HG03103 (cell line): ENCODE measurements around the gene SEMA6A.

ENCODE experiments used
- ATAC-seq: cut with Tn5 transposase; IDR thresholded peaks from one replicate; pipeline ENCODE4 v1.9.1; 2021; ENCODE audit warnings: low read depth; ENCODE audit not compliant: unreplicated experiment

Gene SEMA6A

GRCh38 chr5:116574367-116575325, at the start of gene SEMA6A:
Gene SEMA6A (minus strand): TSS chr5:116574823. CDS start chr5:116504944, 69,879 bp downstream.
- ATAC-seq = peak; percentile 47

DNA sequence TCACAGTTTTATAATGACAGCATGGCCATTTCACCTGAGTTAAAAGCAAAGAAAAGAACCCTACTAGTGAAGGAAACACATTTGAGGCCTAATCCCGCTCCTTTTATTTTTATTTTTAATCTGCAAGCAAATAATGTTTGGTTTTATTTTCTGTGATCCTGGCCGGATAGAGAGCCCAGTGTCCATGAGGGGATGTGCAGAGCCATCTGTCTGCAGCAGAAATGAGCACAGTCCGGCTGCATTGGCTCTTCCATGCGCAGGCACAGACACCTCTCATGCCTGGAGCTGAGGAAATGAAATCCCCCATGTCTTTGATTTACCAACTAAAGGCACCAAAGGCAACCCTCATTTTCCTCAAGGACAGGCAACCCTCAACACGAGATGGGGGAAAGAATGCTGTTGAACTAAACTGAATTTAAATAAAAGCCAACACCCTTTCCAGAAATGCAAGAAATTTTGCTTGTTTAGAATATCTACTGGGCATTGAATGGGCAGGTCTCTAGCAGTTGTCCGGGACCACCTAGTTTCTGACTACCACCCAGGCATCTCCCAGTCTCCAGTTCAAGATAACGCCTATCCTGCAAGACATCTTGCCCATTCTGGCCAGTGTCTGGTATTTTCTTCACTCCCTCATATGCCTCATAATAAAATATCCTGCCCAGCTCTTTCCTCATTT, 47.9 kb upstream of the SEMA6A start:
- no peak for ATAC-seq

DNA sequence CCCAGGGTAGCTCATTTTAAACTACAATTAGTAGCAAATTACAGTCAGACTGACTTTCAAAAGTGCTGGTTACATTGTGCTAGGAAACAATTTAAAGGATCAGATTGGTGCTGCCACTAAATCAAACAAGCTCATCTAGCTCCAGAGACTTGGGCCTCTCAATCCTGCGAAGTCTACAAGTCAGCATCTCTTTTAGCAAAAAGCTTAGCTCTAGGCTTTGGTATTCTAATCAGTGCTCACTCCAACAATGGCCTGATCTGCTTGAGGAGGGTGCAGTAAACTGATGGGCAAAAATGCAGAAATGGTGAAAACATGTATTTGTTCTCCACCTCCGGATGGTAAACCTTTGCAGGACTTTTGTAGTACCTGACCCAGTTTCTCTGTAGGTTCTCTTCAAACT, 47.0 kb upstream of the SEMA6A start:
- no peak for ATAC-seq

- no peak for ATAC-seq
Observed at GRCh38 chr5:116616876-116617275, 42.3 kb upstream of the SEMA6A start.

- no peak for ATAC-seq
Observed at GRCh38 chr5:116614603-116614920, 39.9 kb upstream of the SEMA6A start.

- ATAC-seq = peak; percentile 15
Observed at GRCh38 chr5:116613445-116613844, 38.8 kb upstream of the SEMA6A start.

DNA sequence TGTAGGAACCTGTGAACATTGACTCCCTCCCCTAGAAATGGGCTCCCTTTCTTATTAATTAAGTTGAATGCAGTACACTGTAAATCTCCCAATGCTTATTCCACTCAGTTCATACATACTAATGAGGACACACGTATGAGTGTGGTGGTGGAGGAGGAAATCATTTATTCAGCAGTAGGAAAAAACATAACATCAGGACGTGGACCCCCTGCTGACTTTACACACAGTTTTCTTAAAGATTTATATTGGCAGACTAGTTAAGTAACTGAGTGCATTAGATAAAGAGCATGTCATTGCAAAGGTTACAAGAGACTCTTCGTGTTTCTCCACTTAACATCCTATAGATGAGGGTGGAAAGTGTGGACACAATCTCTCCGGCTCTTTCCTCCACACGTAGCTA, 37.8 kb upstream of the SEMA6A start:
- ATAC-seq = no peak

- no peak for ATAC-seq
Observed at GRCh38 chr5:116605310-116606070, 30.9 kb upstream of the SEMA6A start.

GRCh38 chr5:116604805-116605204, 30.2 kb upstream of the SEMA6A start:
- ATAC-seq = no peak

- ATAC-seq = no peak
Observed at GRCh38 chr5:116600876-116601275, 26.3 kb upstream of the SEMA6A start.

DNA sequence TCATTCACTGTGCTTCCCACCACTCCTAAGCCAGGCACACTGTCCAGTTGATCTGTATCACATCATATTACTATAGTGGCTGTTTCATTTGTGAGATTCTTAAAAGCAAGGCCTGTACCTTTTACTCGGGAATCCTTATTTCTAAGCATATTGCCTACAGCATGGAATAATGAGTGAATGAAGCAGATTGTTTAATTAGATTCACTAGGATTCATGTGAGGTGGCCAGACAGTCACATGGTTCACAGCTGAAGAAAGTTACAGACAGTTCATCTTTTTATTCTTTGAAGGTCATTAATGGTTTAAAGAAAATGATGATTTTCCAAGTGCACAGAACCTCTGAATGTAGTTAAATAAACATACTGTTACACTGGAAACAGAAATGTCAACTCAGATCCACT, 24.3 kb upstream of the SEMA6A start:
- no peak for ATAC-seq

GRCh38 chr5:116595498-116595897, 20.9 kb upstream of the SEMA6A start:
- ATAC-seq = no peak

DNA sequence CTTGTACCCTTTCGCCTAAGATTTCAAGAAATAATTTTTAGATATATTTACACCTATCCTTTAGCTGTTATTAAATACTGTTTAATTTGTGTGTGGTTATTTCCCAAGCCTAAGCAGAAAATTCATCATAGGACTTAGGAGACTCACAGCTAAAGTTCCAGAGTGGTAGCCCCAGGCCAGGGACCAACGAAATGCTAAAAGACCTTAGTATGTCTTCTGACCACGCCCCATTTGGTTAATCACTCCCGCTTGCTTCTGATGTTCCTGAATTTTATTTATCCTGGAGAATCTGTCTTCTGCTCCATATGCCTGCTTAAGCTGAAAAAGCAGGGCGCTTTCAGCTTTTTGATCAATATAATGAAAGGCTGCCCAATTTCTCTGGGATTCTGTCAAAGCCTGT, 18.7 kb upstream of the SEMA6A start:
- no peak for ATAC-seq

- no peak for ATAC-seq
Observed at GRCh38 chr5:116585227-116585626, 10.6 kb upstream of the SEMA6A start.

DNA sequence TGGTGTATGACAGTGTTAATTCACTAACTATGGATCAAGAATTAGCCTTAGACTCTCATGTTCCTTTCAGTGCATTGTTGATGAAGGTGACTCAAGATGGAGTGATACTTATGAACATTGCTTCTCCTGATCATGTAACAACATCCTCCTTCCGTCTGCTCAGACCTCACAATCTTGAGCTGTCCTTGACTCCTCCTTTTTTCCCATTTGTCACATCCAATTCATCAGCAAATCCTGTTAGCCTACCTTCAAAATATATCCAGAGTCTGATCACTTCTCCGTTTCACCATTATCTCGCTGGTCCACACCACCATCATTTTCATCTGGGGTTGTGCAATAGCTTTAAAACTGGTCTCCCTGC, 9.2 kb upstream of the SEMA6A start:
- no peak for ATAC-seq

GRCh38 chr5:116583085-116583861, 8.7 kb upstream of the SEMA6A start:
- ATAC-seq = no peak

GRCh38 chr5:116581910-116582309, 7.3 kb upstream of the SEMA6A start:
- ATAC-seq = no peak

- no peak for ATAC-seq
Observed at GRCh38 chr5:116579144-116579543, 4.5 kb upstream of the SEMA6A start.

DNA sequence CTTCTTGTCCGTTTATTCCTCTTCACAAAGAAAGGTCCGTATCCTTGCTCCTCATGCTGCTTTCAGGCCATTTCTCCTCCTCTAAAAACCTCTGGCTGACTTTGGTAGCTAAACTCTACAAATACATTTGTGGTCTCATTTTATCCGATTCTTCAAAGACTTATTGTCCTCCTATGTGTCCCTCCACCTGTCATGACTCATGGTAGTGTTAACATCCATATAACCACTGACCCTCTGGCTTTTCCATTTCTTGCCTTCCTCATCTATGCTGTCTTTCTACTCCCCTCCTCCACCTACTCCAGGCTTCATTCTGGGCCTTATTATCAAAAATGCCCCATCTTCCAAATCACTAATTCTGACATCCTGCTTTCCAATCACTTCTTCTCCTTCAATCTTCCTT, 4.1 kb upstream of the SEMA6A start:
- ATAC-seq = no peak

- peak; percentile 54 for ATAC-seq
Observed at GRCh38 chr5:116577064-116577788, 2.6 kb upstream of the SEMA6A start.
